GM18505 (cell line): ENCODE data around the gene TNK2.
"Not testable (repeated sequence)": the region's sequence is repeated elsewhere in the genome, so short reads cannot be mapped to it uniquely, and the experiment has no call there.

ENCODE experiments used
- ATAC-seq: cut with Tn5 transposase; IDR thresholded peaks from one replicate; pipeline ENCODE4 v1.9.1; 2021; ENCODE audit not compliant: unreplicated experiment
- POLR2A ChIP-seq: IDR thresholded peaks from 4 replicates; pipeline ENCODE4 v1.6.1; 2011; ENCODE audit warnings: borderline replicate concordance; ENCODE audit not compliant: insufficient read depth, insufficient read length; ENCODE audit errors: extremely low read depth

The TNK2 gene

GRCh38 chr3:195822131-195822696, 86.1 kb downstream of the TNK2 start:
- TF ChIP-seq POLR2A, result no peak
- no peak for ATAC-seq

- TF ChIP-seq POLR2A, result no peak
- no peak for ATAC-seq
These were observed 86.8 kb downstream of the TNK2 start for GRCh38 chr3:195821403-195822130.

DNA sequence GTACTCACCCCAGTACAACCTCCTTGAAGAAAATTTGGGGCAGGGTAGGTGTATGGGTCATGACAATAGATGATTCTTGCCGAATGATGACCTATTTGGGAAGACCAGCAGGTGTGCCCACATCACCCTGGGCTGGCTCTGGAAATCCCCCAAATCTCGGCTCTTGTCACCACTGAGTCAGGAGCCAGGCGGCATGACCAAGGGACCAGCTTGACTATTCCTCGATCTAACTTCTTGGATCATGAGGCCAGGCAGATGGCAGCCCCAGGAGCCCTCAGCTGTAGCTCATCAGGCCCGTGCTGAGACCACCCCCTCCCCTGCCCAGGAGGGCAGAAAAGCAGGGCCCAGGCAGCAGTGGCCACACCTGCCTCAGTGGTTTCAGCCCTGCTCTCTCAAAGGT, 87.5 kb downstream of the TNK2 start:
- TF ChIP-seq POLR2A, result no peak
- ATAC-seq, result no peak

GRCh38 chr3:195820186-195820585, 88.2 kb downstream of the TNK2 start:
- TF ChIP-seq POLR2A, result no peak
- no peak for ATAC-seq

DNA sequence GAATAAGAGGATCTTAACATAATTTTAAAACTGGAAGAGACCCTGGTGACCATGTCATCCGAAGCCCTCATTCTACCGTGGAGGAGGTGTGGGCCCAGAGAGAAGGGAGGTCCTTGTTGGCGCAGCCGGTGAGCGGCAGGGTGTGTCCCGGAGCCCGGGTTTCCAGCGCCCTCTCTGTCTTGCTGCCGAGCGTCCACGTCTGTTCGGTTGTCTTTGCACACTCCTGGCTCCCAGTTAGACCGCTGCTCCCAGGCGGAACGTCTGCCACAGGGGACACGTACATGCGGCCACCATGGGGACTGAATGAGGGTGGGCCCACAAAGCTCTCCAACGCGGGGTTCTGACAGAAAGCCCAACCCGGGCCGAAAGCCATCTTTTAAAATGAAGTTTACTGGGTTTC, 90.0 kb downstream of the TNK2 start:
- ATAC-seq, result no peak
- no peak for TF ChIP-seq POLR2A

DNA sequence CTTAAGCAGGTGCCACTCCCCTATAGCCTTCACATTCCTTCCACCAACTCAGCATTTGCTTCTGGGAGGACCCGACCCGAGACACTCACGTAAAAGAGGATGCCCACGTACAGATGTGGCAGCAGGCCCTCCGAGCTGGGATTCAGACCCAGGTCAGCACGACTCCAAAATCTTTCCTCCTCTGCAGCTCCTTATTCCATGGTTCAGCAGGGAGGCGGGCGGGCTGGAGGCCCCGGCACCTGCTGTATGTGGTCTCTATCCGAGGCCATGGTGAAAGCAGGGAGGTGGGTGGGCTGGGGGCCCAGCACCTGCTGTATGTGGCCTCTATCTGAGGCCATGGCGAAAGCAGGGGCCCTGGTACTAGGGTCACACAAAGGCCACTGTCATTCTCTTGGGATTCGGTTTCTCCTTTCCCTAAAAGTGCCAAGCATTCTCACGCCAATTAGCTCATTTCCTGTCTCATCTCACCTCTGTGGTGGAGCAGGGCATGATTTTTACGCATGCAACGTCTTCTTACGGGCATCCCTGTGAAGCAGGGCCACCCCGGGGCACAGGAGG, 90.7 kb downstream of the TNK2 start:
- TF ChIP-seq POLR2A, result no peak
- no peak for ATAC-seq

GRCh38 chr3:195816276-195816913, 92.0 kb downstream of the TNK2 start:
- ATAC-seq, result not testable (repeated sequence)

DNA sequence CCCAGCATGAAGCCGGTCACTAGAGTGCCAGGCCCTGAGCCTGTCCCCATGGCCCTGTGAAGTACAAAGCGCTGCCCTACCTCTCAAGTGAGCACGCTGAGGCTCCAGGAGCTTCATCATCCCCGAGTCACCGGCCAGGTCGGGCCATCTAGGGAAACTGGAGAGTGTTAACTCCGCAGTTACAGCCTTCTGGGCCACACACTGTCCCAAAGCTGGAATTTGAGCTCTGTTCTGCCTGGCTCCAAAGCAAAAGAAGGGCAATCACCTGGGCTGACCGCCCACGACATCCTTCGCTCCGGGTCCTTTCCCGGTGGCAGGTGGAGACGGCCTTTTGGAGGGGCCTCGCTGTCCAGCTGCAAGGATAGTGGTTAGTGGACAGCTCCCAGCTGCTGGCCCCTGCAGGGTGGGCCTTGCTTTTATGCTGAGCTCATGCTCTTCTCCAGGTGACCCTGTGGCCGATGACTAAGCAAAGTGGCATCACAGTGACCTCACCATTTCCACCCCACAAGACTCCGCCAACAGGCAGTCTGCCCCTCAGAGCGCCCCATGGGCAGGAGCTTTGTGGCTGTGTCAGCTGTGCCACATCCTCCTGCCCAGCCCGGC, 93.1 kb downstream of the TNK2 start:
- no peak for ATAC-seq
- no peak for TF ChIP-seq POLR2A

DNA sequence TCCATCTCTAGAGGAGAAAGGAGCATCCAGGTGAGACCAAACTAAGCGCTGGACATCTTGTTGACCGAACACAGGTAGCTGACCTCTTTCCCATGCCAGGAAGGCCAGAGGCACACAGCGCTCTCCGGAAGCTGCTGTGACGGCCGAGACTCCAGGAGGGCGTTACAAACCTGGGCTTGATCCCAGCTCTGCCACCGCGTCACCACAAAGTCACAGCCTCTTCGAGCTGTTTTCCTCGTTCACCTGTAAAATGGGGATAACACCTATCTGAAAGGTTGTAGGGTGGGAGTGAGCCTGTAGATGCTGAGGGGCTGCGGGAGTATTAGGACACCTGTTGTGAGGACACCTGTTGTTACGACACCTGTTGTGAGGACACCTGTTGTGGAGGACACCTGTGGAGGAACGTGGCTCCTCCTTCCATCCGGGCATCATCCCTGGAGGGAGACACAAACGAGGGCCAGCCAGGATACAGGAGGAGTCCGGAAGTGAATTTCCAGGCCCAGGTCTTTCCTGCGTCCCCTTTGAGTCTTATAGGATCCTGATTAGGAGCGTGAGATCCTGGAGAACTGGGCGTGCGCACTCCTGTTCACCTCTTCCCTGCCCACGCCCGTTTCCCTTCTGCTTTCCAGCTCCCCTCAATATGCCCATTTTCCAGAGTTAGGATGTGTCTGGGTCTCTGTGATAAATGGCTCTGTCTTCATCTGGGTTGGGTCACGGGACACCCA, 94.3 kb downstream of the TNK2 start:
- no peak for TF ChIP-seq POLR2A
- ATAC-seq, result no peak
